CD4-positive, alpha-beta T cell (primary cell): Measurements from ENCODE around the gene FAM24A. TPM values are rescaled to one million over a fixed set of nuclear protein-coding genes. Genes with fewer than 3 reads are reported as not detected.

Experiments
- ATAC-seq: fragments of 200-7000 bp; cut with Tn5 transposase; one replicate; pipeline ENCODE4 v1.10.0; 2022; ENCODE audit warnings: mild to moderate bottlenecking; ENCODE audit not compliant: poor library complexity
- CTCF ChIA-PET: fragments of 350-600 bp; sonication (Branson Sonifier 250); formaldehyde crosslinking; loops from one replicate; lab custom pipeline; 2021; ENCODE audit warnings: antibody characterized with exemption, inconsistent platforms; lab: Charles Lee
- POLR2A ChIA-PET: fragments of 350-600 bp; sonication (Branson Sonifier 250); formaldehyde crosslinking; loops from one replicate; lab custom pipeline; 2021; ENCODE audit warnings: antibody characterized with exemption, inconsistent platforms; lab: Charles Lee
- DNase-seq, 14 experiments: peaks; one replicate each; pipeline ENCODE4 v3.0.0-alpha.2; 2013 to 2020; ENCODE audit warnings: mixed read lengths in 2 of 14
- H3K27ac ChIP-seq, 2 donors: one replicate each; pipeline versions ENCODE4 v1.5.1 to v1.7.0; 2013; ENCODE audit warnings: low read length in 2 of 2, low read depth in 1 of 2, mild to moderate bottlenecking in 1 of 2
- H3K27me3 ChIP-seq, 2 experiments: 1 replicate in 1 of 2; 2 replicates in 1 of 2; pipeline versions ENCODE4 v1.6.1 to v1.7.0; 2013; ENCODE audit warnings: low read length in 2 of 2, control low read depth in 1 of 2, mild to moderate bottlenecking in 1 of 2, moderate library complexity in 1 of 2; ENCODE audit not compliant: insufficient read depth in 2 of 2, control insufficient read depth in 1 of 2
- H3K36me3 ChIP-seq: one replicate; pipeline ENCODE4 v1.6.1; 2013; ENCODE audit warnings: low read length, control low read depth; ENCODE audit not compliant: insufficient read depth
- H3K4me1 ChIP-seq: one replicate; pipeline ENCODE4 v1.6.1; 2013; ENCODE audit warnings: low read length, control low read depth; ENCODE audit not compliant: insufficient read depth
- H3K4me3 ChIP-seq: one replicate; pipeline ENCODE4 v1.5.1; 2013; ENCODE audit warnings: mild to moderate bottlenecking, low read length, moderate library complexity
- H3K9me3 ChIP-seq, 2 experiments: 1 replicate in 1 of 2; 2 replicates in 1 of 2; pipeline versions ENCODE4 v1.6.1 to v1.7.0; 2013; ENCODE audit warnings: low read length in 2 of 2, mild to moderate bottlenecking in 2 of 2, control low read depth in 1 of 2, moderate library complexity in 1 of 2; ENCODE audit not compliant: control insufficient read depth in 1 of 2, insufficient read depth in 1 of 2
- H3K27ac Mint-ChIP-seq: one replicate; pipeline ENCODE4 v1.8.0; 2020; ENCODE audit warnings: mixed read lengths
- H3K27me3 Mint-ChIP-seq: one replicate; pipeline ENCODE4 v1.8.0; 2021; ENCODE audit warnings: mixed read lengths
- H3K36me3 Mint-ChIP-seq: one replicate; pipeline ENCODE4 v1.8.0; 2021; ENCODE audit warnings: low read depth, mixed read lengths
- H3K4me1 Mint-ChIP-seq: one replicate; pipeline ENCODE4 v1.8.0; 2021; ENCODE audit warnings: low read depth, mixed read lengths
- H3K4me3 Mint-ChIP-seq: one replicate; pipeline ENCODE4 v1.8.0; 2020; ENCODE audit warnings: mild to moderate bottlenecking, mixed read lengths
- H3K9me3 Mint-ChIP-seq: one replicate; pipeline ENCODE4 v1.8.0; 2020; ENCODE audit warnings: mixed read lengths
- CTCF ChIP-seq: fragments of 200-600 bp; IDR thresholded peaks from one replicate; pipeline ENCODE4 v1.8.0; 2022; ENCODE audit warnings: antibody characterized with exemption, mild to moderate bottlenecking
- intact Hi-C, 2 experiments: fragments of 100-400 bp; cut with DNase I in 1 of 2; cut with micrococcal nuclease in 1 of 2; formaldehyde crosslinking; loops; one replicate each; pipeline versions ENCODE4 v1.15.1 to v1.9.0; 2023 to 2025; cut with DNase I, micrococcal nuclease
- total RNA-seq, 174 experiments: library from RNA in 2 of 174; stranded (reverse) in 2 of 174; gene quantifications; one replicate each; pipeline ENCODE4 v1.2.3 and lab custom pipeline; 2021 to 2026

FAM24A gene
- total RNA-seq, 2 experiments from 2014 or later = not detected

- no peaks in the 10 kb centered on the region for H3K36me3 ChIP-seq
- Mint-ChIP-seq H3K36me3 (peaks cover 16% of the 10 kb centered on the region), H3K27ac (no peak overlapping the region), H3K4me1 (peaks cover 32% of the 10 kb centered on the region), H3K9me3 (peaks cover 2% of the 10 kb centered on the region), H3K4me3 (peak overlapping the region; percentile 54), H3K27me3 (peaks cover 11% of the 10 kb centered on the region)
- no peak overlapping the region for H3K4me3 ChIP-seq
- DNase-seq (no peak), ATAC-seq (no peak)
- no peak for TF ChIP-seq CTCF
- peaks cover 0 to 12% of the 10 kb centered on the region in 2 experiments for H3K9me3 ChIP-seq
- intact Hi-C loops = loop anchor here (1.0 to 10.0 kb wide), 9 partner anchors 21 to 1031 kb away; partner anchors contain the start of genes ACADSB (in 1 of the 2), ATE1 (in 1 of the 2), BUB3 (in 1 of the 2) and IKZF5 (in 1 of the 2)
- ChIA-PET CTCF (interaction anchor here (3.0 kb wide), 1 partner anchor 25 kb away, joined by 11 read pairs; the partner anchor contains the start of gene PSTK), POLR2A (interaction anchor here (1.1 to 1.2 kb wide), 2 partner anchors 25 to 52 kb away, joined by 4 read pairs; partner anchors contain the start of gene PSTK)
- H3K27ac ChIP-seq = no peak overlapping the region
- no peaks in the 10 kb centered on the region for H3K27me3 ChIP-seq
- H3K4me1 ChIP-seq = peaks cover 23% of the 10 kb centered on the region
Observed at GRCh38 chr10:122955892-122956291, 45.5 kb downstream of the FAM24A start.

GRCh38 chr10:122957474-122957873 lies 47.1 kb downstream of the FAM24A start:
- peaks cover 2% of the 10 kb centered on the region for H3K9me3 Mint-ChIP-seq

DNA sequence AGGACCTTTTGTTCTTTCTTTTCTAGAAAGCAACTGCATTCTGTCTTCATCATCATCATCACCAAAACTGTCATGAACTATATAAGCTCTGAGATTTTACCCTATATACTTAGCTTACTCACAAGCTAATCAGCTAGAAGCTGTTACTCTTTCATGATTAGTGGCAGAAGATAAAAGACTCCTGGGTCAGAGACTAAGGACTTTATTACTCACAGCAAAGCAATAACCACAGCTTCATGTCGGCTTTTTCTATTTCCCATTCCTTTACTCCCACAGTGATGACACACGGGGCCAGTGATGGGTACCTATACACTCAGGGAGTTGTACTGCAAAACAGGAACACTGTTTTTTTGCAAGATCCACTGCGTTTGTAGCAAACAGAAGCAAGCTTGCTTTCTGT lies 52.0 kb downstream of the FAM24A start:
- intact Hi-C loops = no loop called here
- Mint-ChIP-seq H3K36me3 (no peaks in the 10 kb centered on the region), H3K9me3 (peaks cover 15% of the 10 kb centered on the region), H3K27me3 (peaks cover 48% of the 10 kb centered on the region), H3K4me3 (no peak overlapping the region), H3K4me1 (no peaks in the 10 kb centered on the region), H3K27ac (no peak overlapping the region)
- ATAC-seq (no peak), DNase-seq (no peak)
- Histone ChIP-seq H3K27ac (no peak overlapping the region), H3K9me3 (peaks cover 9 to 20% of the 10 kb centered on the region in 2 experiments), H3K4me3 (no peak overlapping the region), H3K36me3 (no peaks in the 10 kb centered on the region), H3K27me3 (peaks cover 7 to 8% of the 10 kb centered on the region in 2 experiments), H3K4me1 (no peaks in the 10 kb centered on the region)
- ChIA-PET POLR2A (interaction anchor here (1.0 kb wide), 1 partner anchor 8 kb away, joined by 3 read pairs; the partner anchor contains the start of gene C10orf88), CTCF (no interaction called here)
- TF ChIP-seq CTCF = no peak

More at GRCh38 chr10:122957474-122957873, 47.1 kb downstream of the FAM24A start:
- CTCF ChIA-PET = interaction anchor here (1.3 kb wide), 1 partner anchor 23 kb away, joined by 5 read pairs; the partner anchor contains the start of gene PSTK
- Mint-ChIP-seq H3K27ac (no peak overlapping the region), H3K27me3 (peaks cover 18% of the 10 kb centered on the region), H3K36me3 (peaks cover 15% of the 10 kb centered on the region), H3K4me1 (peaks cover 27% of the 10 kb centered on the region), H3K4me3 (no peak overlapping the region)
- no peak for DNase-seq
- POLR2A ChIA-PET = interaction anchor here (0.6 to 1.5 kb wide), 2 partner anchors 23 to 1354 kb away, joined by 3 to 4 read pairs; partner anchors contain the start of gene PSTK
- intact Hi-C loops = loop anchor here in 1 of 2 experiments (2.0 to 10.0 kb wide), 5 partner anchors 53 to 1033 kb away; partner anchors contain the start of genes ATE1, BUB3 and PLEKHA1
- H3K4me3 ChIP-seq = no peak overlapping the region
- TF ChIP-seq CTCF = no peak
- H3K27ac ChIP-seq = no peak overlapping the region
- peaks cover 23% of the 10 kb centered on the region for H3K4me1 ChIP-seq
- no peaks in the 10 kb centered on the region for H3K36me3 ChIP-seq
- peaks cover 7 to 8% of the 10 kb centered on the region in 2 experiments for H3K27me3 ChIP-seq
- ATAC-seq = no peak
- peaks cover 0 to 12% of the 10 kb centered on the region in 2 experiments for H3K9me3 ChIP-seq

Other genes starting within 250 kb of the FAM24A start
- not detected for gene C10orf120, start 210.8 kb upstream of the FAM24A start, total RNA-seq
- gene CUZD1, start 64.8 kb upstream of the FAM24A start, total RNA-seq = under 1 TPM; 0.27 to 0.64 TPM
- 1 to 10 TPM; 6.8 to 7.1 TPM for gene FAM24B, start 31.0 kb upstream of the FAM24A start, total RNA-seq
- 1 to 10 TPM; 2.3 to 2.5 TPM for gene C10orf88, start 43.6 kb downstream of the FAM24A start, total RNA-seq
- gene PSTK, start 69.8 kb downstream of the FAM24A start, total RNA-seq = 10 to 100 TPM; 16.1 to 18.6 TPM
- gene IKZF5, start 98.2 kb downstream of the FAM24A start, total RNA-seq = 10 to 100 TPM; 81.8 to 87.1 TPM
- gene ACADSB, start 98.4 kb downstream of the FAM24A start, total RNA-seq = 10 to 100 TPM; 16.6 to 17.9 TPM
- gene HMX3, start 225.4 kb downstream of the FAM24A start, total RNA-seq = under 1 TPM in 1 of 2 experiments, not detected in 1; 0.34 TPM
- gene HMX2, start 237.5 kb downstream of the FAM24A start, total RNA-seq = not detected
- gene BUB3, start 243.8 kb downstream of the FAM24A start, total RNA-seq = 100 to 1,000 TPM; 167 to 178 TPM